Hematopoietic multipotent progenitor cell treated with erythropoietin and hydrocortisone succinate and interleukin-3 and kit ligand, for 6 days (in vitro differentiated cells): Measurements from ENCODE around the gene SOCS1.
"Not testable (repeated sequence)": the region's sequence is repeated elsewhere in the genome, so short reads cannot be mapped to it uniquely, and the experiment has no call there.

Experiments
- DNase-seq: peaks from one replicate; pipeline ENCODE4 v3.0.0-alpha.2; 2015

SOCS1 gene

DNA sequence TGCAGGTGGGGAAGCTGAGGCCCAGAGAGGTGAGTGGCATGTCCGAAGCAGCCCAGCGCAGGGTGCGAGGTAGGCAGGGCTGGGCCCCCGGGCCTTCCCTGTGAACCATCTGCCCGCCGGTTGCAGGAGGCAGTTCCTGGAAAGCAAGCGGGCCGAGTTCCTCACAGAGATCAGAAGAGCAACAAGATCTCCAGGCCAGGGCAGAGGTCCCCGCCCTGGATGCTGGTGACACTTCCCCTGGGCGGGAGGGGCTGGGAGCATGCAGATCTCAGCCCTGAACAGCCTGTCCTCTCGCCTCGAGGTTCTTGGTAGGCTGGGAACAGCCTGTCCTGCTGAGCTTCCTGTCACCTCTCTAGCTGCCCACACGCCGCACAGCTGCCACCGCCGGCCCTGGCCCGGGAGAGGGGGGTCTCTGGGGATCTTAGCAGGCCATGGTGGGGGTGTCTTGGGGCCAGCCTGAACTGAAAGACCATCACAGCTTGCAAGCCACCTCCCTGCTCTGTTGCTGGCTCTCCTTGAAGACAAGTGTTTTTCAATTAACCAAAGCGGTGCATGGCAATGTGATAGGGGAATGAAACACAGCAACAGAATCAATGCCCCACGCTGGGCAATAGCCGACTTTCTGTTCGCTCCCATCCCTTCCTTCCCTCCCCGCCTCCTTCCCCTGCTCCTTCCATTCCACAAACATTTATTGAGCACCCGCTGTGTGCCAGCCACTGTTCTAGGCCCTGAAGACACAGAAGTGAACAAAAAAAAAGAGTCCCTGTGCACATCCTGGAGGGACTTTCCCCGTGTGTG is 31.7 kb downstream of the SOCS1 start:
- peak; percentile 96 for DNase-seq

GRCh38 chr16:11220507-11220906 is 35.5 kb downstream of the SOCS1 start:
- not testable (repeated sequence) for DNase-seq

DNA sequence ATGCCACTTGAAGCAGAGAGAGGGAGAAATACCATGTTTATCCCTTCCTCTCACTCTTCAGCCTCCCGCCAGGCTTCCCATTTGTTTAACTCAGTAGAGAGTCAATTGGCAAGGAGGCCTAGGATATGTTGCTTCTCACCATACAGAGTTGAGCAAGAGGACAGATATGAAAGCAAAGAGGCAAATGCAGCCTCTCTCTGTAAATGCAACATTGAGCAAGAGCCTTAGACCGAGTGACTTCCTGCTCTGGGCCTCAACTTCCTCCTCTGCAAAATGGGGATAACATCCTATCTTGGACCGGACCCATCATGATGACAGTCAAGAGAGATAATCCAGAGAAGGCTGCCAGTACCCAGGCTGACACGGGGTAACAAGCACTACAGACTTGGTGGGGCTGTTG is 36.8 kb downstream of the SOCS1 start:
- DNase-seq: peak; percentile 68

DNA sequence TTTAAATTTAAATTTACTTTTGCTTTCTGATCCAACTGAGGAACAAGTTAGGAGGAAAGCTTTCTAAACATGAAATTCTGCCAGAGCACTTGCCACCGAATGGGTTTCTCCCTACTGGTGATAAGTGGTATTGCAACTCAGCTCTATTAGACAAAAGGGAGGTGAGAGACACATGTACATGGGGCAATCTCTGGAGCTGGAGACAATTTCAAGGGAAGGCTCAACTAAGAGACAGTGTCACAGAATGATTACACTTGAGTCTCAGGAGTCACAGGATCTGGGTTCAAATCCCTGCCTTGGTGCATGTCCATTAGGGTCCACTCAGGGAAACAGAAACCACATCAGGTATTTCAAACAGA is 37.4 kb downstream of the SOCS1 start:
- no peak for DNase-seq

DNA sequence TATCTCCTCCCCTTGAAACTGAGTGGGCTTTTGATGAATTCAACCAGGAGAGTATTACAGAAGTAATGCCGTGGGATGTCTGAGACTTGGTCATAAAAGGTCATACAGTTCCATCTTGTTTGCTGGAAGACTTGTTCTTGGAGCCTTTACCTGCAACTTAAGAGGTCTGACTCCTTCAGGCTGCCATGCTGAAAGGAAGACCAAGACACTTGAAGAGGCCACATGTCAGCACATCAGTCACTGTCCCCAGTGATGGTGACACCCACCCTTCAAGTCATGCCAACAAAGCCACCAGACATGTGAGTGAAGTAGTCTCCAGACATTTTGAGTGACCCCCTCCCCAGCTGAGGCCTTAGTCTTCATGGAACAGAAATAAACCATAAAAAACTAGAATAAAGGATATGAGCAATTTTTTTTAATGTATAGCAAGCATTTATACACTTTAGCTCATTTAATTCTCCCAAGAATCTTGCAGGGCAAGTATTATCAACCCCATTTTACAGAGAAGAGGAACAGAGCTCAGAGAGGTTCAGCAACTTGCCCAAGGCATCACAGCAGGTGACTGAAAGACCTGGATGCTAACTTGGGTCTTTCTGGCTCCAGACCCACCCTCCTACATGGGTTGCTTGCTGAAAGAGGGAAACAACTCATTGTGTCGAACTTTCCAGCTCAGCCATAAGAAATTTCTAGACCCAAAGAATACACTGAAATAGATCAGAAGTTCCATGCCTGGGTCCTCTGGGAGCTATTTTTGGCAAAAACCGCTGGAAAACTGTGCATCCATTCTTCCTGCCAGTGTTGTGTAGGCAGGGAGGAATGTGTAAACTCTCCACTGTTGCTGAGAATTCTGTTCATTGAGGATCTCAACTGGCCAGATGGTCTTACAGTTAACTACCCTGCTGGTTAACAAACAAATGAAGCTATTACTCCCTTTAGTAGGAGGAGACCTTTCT is 38.1 kb downstream of the SOCS1 start:
- DNase-seq: no peak

GRCh38 chr16:11215935-11216556 is 40.0 kb downstream of the SOCS1 start:
- DNase-seq: no peak

DNA sequence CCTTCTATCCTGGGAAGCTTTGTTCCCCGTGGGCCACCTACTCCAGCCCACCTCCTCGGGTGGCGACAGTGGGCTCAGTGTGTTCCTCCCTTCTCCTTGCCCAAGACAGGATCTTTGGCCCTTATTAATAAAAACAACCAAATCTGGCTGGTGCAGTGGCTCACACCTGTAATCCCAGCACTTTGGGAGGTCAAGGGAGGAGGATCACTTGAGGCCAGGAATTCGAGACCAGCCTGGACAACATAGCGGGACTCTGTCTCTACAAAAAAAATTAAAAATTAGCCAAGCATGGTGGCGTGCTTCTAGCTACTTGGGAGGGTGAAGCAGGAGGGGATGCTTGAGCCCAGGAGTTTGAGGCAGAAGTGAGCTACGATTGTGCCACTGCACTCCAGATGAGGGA is 42.2 kb downstream of the SOCS1 start:
- DNase-seq: no peak

- no peak for DNase-seq
Observed at GRCh38 chr16:11213373-11213772, 42.6 kb downstream of the SOCS1 start.

- DNase-seq: no peak
Observed at GRCh38 chr16:11212798-11213196, 43.2 kb downstream of the SOCS1 start.

DNA sequence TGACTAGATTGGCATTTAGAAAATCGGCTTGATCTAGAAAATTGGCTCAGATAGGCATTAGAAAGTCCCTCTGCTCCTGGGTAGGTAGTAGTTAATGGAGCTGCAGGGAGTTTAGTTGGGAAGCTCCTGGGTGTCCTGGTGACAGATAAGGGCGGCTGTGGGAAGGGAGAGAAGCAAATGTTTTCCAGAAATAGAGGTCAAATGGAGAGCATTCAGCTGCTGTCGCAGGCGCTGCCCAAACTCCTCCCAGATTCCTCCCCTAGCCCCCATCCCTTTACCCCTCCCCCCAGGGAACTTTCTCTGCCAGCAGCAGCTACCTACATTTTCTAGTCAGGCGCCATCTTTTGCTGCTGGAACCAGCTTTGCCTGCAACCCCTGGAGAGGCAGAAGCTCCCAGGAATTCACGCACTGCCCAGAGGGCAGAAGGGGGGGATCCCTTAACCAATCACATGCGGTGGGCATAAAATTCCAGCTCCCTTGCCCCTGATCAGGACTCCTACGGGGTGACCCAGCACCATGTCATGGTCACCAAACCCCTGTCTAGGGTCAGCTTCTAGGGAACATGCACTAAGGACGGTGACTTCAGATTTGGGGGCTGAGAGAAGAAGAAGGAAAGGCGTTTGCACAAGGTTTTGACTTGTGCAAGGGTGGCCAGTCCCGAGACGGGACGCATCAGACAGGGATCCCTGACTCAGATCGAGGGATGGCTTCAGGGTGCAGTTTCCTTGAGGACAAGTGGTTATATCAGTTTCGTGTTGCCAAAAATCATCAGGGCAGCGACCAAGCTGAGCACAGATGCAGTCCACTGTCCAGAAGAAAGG is 43.8 kb downstream of the SOCS1 start:
- DNase-seq: no peak

DNA sequence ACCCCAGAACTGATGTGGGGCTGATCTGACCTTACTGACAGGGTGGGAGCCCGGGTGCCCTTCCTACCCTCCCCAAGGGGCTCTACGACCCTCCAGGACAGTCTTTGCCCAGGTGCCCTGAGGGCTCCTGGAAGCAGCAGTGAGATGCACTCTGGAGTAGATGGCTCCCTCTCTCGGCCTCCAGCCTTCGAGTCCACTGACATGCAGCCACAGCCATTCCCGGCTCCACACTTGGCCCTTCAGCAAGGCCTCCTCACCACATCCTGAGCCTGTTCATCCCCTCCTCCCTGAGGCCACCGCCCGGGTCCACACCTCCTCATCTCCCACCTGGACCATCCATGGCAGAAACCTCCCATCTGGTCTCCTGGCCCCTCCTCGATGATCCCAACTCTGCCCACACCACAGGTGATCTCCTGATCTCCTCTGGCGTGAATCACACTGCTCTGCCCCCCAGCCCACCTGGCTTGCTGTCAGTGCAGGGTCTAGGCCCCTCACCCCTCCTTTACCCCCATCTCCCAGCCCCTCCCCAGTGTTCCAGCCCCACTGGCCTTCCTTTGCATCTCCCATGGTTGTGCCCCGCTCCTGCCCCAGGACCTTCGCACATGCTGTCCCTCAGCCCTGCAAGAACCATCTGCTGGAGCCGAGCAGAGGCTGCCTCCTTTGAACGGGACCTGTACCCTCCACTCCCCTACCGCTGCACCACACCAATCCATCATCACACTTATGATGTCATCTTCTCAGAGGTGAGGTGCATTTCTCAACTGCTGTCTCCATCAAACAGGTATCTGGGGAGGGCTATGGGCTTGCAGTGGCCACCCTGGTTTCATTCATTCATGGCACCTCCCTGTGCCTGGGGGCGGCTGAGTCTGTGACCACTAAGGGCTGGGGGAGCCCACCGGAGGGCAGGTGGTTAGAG is 44.7 kb downstream of the SOCS1 start:
- DNase-seq: no peak

DNA sequence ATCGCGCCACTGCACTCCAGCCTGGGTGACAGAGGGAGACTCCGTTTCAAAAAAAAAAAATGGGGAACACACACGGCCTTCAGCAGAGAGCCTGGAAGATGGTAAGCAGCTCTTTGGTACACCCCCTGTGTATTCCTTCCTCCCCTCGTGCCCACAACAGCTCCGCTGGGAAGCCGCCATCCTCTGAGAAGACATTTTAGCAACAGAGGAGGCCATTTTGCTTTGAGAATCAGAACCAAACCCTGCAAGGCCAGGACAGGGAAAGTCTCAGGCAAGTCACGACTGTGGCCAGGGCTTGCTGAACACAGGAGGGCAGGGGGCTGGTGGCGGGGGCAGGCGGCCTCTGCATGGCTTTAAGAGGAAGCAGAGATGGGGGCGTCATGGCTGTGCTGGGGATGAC is 45.7 kb downstream of the SOCS1 start:
- no peak for DNase-seq

- DNase-seq: peak; percentile 49
Observed at GRCh38 chr16:11208916-11209665, 46.9 kb downstream of the SOCS1 start.

DNA sequence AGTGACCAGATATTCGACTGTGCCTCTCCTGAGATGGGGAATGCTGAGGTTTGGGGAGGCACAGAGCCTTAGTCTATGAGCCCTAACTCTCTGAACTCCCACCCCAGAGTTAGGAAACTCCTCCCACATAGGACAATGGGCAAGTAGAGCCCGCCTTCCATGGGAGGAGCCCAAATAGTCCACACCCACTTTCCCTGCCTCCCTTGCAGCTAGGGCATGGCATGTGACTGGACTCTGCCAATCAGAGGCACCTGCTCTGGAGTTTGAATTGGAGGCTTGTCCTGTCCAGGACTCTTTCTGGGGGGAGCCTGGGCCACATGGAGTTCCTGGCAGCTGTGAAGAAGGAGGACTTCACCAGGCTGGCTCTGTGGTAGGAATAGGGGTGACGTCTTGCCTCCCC is 48.4 kb downstream of the SOCS1 start:
- no peak for DNase-seq

GRCh38 chr16:11205754-11206581 is 50.0 kb downstream of the SOCS1 start:
- peak; percentile 27 for DNase-seq

- DNase-seq: no peak
Observed at GRCh38 chr16:11205065-11205699, 50.8 kb downstream of the SOCS1 start.

DNA sequence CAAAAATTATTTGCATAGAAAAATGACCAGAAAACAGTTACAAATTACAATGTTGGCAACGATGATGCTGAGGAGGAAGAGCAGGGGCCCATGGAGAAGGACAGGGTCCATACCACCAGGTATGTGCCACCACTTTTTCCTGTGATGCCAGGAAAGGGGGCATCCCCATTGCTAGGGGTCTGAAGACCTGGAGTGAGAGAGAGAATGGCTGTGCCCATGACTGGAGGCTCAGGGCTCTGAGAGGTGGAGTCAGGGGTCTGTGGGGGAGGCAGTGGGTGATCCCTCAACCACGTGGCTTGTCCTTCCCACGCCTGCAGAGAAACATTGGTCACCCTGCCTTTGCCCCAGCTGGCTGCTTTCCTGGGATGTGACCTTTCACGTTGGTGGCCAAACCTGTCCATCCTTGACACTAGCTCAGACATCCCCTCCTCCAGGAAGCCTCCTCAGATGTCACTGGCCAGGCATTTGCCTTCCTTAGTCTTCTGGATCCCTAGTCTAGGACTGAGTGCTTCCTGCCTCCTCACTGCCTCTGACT is 51.4 kb downstream of the SOCS1 start:
- no peak for DNase-seq
